CMK (cell line): ENCODE data around the gene FOXI1.

Source experiments
- DNase-seq: peaks from one replicate; pipeline ENCODE4 v3.0.0-alpha.2; 2010; ENCODE audit warnings: low read depth

Gene FOXI1

GRCh38 chr5:170105642-170106611 lies at the start of gene FOXI1:
Gene FOXI1, plus strand, starts transcription at chr5:170105897. Its CDS starts 61 bp downstream, at chr5:170105958.
- no peak for DNase-seq

GRCh38 chr5:170056561-170057267 lies 49.0 kb upstream of the FOXI1 start:
- no peak for DNase-seq

- no peak for DNase-seq
These were observed 48.4 kb upstream of the FOXI1 start for GRCh38 chr5:170057311-170057710.

- no peak for DNase-seq
These were observed 46.5 kb upstream of the FOXI1 start for GRCh38 chr5:170059221-170059620.

- no peak for DNase-seq
These were observed 38.5 kb upstream of the FOXI1 start for GRCh38 chr5:170067152-170067551.

- DNase-seq, result no peak
These were observed 38.0 kb upstream of the FOXI1 start for GRCh38 chr5:170067574-170068170.

GRCh38 chr5:170069512-170069911 lies 36.2 kb upstream of the FOXI1 start:
- DNase-seq, result no peak

- DNase-seq, result no peak
These were observed 34.9 kb upstream of the FOXI1 start for GRCh38 chr5:170070556-170071412.

- DNase-seq, result no peak
These were observed 33.9 kb upstream of the FOXI1 start for GRCh38 chr5:170071748-170072147.

GRCh38 chr5:170075696-170076095 lies 30.0 kb upstream of the FOXI1 start:
- DNase-seq, result no peak

GRCh38 chr5:170076211-170076610 lies 29.5 kb upstream of the FOXI1 start:
- no peak for DNase-seq

GRCh38 chr5:170076739-170077138 lies 29.0 kb upstream of the FOXI1 start:
- DNase-seq, result no peak

GRCh38 chr5:170077526-170077925 lies 28.2 kb upstream of the FOXI1 start:
- no peak for DNase-seq

- DNase-seq, result no peak
These were observed 27.2 kb upstream of the FOXI1 start for GRCh38 chr5:170078458-170078857.

GRCh38 chr5:170078931-170079330 lies 26.8 kb upstream of the FOXI1 start:
- DNase-seq, result no peak

- DNase-seq, result no peak
These were observed 25.5 kb upstream of the FOXI1 start for GRCh38 chr5:170080217-170080616.

GRCh38 chr5:170080786-170081445 lies 24.8 kb upstream of the FOXI1 start:
- DNase-seq, result no peak

- DNase-seq, result no peak
These were observed 24.1 kb upstream of the FOXI1 start for GRCh38 chr5:170081616-170082015.

- no peak for DNase-seq
These were observed 23.0 kb upstream of the FOXI1 start for GRCh38 chr5:170082701-170083100.

- peak; percentile 39 for DNase-seq
These were observed 18.4 kb upstream of the FOXI1 start for GRCh38 chr5:170087168-170087817.
